ENCODE measurements around the gene SLC35F6.
A peak's percentile ranks its signal among the peaks of the same experiment; 100 is the strongest.
"Not testable (repeated sequence)": the region's sequence is repeated elsewhere in the genome, so short reads cannot be mapped to it uniquely, and the experiment has no call there.

The SLC35F6 gene

GRCh38 chr2:26776195-26776800 lies 12.2 kb downstream of the SLC35F6 start:
- in situ Hi-C loops (cut with MboI; ENCODE audit: low pct_unique_long_range_greater_than_20kb, low sequenced_read_pairs) = no loop called here
- DNase-seq = no peak

DNA sequence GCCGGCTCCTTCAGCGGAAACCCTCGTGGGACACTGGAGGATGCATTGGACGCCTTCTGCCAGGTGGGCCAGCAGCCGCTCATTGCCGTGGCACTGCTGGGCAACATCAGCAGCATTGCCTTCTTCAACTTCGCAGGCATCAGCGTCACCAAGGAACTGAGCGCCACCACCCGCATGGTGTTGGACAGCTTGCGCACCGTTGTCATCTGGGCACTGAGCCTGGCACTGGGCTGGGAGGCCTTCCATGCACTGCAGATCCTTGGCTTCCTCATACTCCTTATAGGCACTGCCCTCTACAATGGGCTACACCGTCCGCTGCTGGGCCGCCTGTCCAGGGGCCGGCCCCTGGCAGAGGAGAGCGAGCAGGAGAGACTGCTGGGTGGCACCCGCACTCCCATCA lies 14.0 kb downstream of the SLC35F6 start:
- in situ Hi-C loops (cut with MboI; ENCODE audit: low pct_unique_long_range_greater_than_20kb, low sequenced_read_pairs) = no loop called here
- no peak for DNase-seq

- in situ Hi-C loops (cut with MboI; ENCODE audit: low pct_unique_long_range_greater_than_20kb, low sequenced_read_pairs) = no loop called here
- no peak for DNase-seq
Observed at GRCh38 chr2:26778507-26778906, 14.4 kb downstream of the SLC35F6 start.

GRCh38 chr2:26780203-26780760 lies 16.2 kb downstream of the SLC35F6 start:
- in situ Hi-C loops (cut with MboI; ENCODE audit: low pct_unique_long_range_greater_than_20kb, low sequenced_read_pairs) = no loop called here
- DNase-seq = no peak

DNA sequence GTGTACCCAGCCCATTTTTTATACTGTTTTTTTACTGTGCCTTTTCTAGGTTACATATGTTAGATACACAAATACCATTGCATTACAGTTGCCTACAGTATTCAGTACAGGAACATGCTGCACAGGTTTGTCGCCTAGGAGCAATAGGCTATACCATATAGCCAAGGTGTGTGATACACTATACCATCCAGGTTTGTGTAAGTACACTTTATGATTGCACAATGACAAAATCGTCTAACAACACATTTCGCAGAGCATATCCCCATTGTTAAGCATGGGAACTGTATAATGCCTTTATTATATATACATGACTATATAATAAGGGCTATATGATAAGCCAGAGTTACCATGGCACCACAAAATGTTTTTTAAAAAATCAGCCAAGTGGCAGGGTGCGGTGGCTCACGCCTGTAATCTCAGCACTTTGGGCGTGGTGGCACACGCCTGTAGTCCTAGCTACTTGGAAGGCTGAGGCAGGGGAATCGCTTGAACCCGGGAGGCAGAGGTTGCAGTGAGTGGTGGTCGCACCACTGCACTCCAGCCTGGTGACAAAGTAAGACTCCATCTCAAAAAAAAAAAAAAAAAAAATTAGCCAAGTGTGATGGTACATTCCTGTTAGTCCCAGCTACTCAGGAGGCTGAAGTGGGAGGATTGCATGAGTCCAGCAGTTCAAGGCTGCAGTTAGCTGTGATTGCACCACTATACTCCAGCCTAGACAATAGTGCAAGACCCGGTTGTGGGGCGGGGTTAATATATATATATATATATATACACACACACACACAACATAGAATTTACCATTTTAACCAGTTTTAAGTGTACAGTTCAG lies 19.0 kb downstream of the SLC35F6 start:
- in situ Hi-C loops (cut with MboI; ENCODE audit: low pct_unique_long_range_greater_than_20kb, low sequenced_read_pairs) = no loop called here
- no peak for DNase-seq

DNA sequence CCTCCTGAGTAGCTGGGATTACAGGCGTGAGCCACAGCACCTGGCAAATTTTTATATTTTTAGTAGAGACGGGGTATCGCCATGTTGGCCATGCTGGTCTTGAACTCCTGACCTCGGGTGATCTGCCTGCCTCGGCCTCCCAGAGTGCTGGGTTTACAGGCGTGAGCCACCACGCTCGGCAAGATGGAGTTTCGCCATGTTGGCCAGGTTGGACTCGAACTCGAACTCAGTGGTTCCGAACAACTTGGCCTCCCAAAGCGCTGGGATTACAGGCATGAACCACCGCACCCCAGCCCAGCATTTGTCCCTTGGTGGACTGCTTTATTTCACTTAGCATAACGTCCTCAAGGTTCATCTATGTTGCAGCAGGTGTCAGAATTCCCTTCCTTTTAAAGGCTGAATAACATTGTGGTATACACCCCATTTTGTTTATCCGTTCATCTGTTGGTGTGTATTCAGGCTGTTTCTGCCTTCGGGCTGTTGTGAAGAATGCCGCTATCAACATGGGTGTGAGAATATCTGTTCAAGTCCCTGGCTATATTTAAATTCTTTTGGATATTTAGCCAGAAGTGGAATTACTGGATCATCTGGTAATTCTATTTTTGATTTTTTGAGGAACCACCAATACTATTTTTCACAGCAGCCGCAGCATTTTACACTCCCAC lies 20.6 kb downstream of the SLC35F6 start:
- no peak for DNase-seq
- in situ Hi-C loops (cut with MboI; ENCODE audit: low pct_unique_long_range_greater_than_20kb, low sequenced_read_pairs) = no loop called here

DNA sequence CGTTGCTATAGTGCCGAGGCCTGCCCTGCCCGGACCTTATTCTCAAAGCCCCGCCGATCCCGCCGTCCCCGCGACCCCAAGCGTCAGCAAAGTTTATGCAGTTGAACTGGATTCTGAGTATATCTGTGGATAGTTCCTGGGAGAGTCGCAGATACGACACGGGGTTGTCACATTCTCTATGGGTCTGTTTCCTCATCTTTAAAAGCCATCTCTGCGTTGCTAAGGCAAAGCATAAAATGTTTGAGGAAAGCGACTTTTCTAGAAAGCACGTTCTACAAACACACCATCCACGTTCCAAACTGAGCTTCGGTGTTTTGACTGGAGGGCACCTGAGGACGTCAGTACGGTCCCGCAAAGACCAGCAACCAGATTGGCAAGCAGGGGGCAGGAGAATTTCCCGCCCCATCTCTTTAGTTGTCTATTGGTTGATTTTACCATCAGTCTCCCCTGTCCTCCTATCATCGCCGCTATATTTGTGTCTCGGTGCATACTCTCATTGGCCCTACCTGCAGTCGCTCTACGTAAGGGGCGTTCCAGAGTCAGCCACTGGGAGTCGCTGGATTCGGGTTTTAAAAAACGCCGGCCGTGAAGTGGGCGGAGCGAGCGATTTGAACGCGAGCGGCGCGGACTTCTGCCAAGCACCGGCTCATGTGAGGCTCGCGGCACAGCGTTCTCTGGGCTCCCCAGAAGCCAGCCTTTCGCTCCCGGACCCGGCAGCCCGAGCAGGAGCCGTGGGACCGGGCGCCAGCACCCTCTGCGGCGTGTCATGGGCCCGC lies 21.5 kb downstream of the SLC35F6 start, which contains the start of gene CENPA:
TSS of gene CENPA (plus strand) at position 626 of the 776 bp plus-strand sequence. CDS start at position 767, 141 bp downstream.
- in situ Hi-C loops (cut with MboI; ENCODE audit: low pct_unique_long_range_greater_than_20kb, low sequenced_read_pairs) = no loop called here
- peak; percentile 100 for DNase-seq

GRCh38 chr2:26786207-26787028 lies 22.3 kb downstream of the SLC35F6 start:
- in situ Hi-C loops (cut with MboI; ENCODE audit: low pct_unique_long_range_greater_than_20kb, low sequenced_read_pairs) = no loop called here
- peak; percentile 47 for DNase-seq

DNA sequence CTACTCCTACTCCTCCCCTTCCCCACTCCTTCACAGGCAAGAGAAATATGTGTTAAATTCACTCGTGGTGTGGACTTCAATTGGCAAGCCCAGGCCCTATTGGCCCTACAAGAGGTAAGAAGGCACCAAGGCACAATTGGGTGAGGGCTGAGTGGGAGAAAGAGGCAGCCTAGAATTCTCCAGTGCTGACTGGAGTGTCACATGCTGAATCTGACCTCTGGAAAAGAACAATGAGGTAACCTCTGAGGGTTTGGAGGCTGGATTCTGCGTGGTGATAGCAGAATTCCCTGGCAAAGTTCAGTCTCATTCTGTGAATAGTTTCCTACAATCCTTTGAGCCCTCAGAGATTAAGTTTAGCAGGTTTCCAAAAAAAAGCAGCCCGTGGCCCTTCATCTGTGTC lies 28.6 kb downstream of the SLC35F6 start:
- DNase-seq = no peak
- in situ Hi-C loops (cut with MboI; ENCODE audit: low pct_unique_long_range_greater_than_20kb, low sequenced_read_pairs) = no loop called here

GRCh38 chr2:26793518-26793917 lies 29.4 kb downstream of the SLC35F6 start:
- in situ Hi-C loops (cut with MboI; ENCODE audit: low pct_unique_long_range_greater_than_20kb, low sequenced_read_pairs) = no loop called here
- DNase-seq = no peak

- DNase-seq; in situ Hi-C loops (cut with MboI; ENCODE audit: low pct_unique_long_range_greater_than_20kb, low sequenced_read_pairs): not testable (repeated sequence)
Observed at GRCh38 chr2:26795135-26795534, 31.1 kb downstream of the SLC35F6 start.

GRCh38 chr2:26801328-26801727 lies 37.2 kb downstream of the SLC35F6 start:
- in situ Hi-C loops (cut with MboI; ENCODE audit: low pct_unique_long_range_greater_than_20kb, low sequenced_read_pairs) = no loop called here
- no peak for DNase-seq

DNA sequence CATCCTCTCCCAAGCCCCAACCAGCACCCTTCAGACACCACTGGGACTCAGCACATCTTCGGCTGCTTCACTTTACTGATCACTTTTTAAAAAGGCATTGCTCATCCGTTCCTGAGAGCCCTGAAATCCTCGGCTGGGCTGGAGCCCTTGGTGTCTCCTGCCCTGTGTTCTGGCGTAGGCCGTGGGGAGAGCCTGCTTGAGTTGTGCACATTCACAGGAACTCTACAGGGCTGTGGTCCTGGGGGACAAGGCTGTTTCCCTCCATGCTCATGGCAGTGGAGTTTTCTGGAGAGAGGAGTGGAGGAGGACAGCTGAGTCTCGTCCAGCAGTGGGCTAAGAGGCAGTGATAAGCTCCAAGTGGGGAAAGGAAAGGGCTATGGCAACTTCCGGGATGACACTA lies 37.7 kb downstream of the SLC35F6 start:
- in situ Hi-C loops (cut with MboI; ENCODE audit: low pct_unique_long_range_greater_than_20kb, low sequenced_read_pairs) = no loop called here
- no peak for DNase-seq

DNA sequence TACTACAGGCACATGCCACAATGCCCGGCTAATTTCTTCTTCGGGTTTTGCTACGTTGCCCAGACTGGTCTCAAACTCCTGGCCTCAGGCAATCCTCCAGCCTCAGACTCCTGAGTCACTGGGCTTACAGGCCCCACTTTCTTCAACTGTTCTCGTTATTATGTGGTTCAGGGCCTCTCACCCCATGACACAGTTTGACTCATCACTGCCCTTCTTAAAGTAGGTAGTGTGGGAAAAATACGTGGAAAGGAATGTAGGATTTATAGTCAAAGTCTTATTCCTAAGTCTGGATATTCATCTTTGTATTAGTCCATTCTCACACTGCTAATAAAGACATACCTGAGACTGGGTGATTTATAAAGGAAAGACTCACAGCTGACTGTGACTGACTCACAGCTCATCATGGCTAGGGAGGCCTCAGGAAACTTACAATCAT lies 41.2 kb downstream of the SLC35F6 start:
- no peak for DNase-seq
- in situ Hi-C loops (cut with MboI; ENCODE audit: low pct_unique_long_range_greater_than_20kb, low sequenced_read_pairs) = no loop called here

DNA sequence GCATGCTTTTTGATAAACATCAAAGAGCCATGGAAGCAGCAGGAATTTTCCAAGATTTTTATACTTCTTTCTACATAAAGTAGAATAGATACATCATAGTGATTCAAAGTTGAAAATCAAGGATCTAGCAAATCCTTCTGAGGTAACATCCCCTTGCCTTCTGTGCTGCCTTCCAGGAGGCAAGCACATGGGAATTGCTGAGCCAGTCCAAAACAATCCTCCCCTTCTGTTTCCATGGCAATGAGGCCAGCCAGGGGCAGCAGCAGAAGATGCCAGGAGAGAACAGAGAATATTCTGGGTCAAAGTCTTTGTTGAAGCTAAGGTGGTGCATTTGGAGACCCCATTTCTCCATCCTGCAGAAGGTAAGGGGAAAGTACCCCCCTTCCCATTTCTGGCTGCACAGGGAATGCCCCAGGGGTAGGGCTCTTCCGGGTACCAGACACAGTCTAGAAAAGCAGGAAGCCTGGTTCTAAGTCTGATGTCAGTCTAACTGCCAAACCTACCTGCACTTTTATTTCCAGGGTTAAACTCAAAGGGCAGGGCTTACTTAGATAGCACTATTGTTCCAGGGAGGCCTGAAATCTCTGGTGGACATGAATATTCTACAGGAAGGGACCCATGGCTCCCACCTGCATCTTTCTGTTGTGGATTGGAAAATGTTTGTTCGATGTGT lies 43.8 kb downstream of the SLC35F6 start:
- peak; percentile 16 for DNase-seq
- in situ Hi-C loops (cut with MboI; ENCODE audit: low pct_unique_long_range_greater_than_20kb, low sequenced_read_pairs) = no loop called here

DNA sequence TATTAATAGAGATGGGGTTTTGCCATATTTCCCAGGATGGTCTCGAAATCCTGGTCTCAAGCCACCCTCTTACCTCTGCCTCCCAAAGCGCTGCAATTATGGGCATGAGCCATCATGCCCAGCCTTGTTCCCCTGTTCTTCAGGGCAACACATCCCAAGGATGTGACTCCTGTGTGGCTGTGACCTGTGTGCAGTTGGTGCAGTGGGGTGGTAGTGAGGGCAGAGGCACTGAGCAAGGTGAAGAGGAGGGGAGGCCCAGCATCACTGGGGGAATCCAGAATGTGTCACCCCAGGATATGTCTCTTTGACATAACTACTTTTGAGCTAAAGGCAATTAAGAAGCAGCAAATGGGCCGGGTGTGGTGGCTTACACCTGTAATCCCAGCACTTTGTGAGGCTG lies 45.1 kb downstream of the SLC35F6 start:
- no peak for DNase-seq
- in situ Hi-C loops (cut with MboI; ENCODE audit: low pct_unique_long_range_greater_than_20kb, low sequenced_read_pairs) = no loop called here

- peak; percentile 87 for DNase-seq
- in situ Hi-C loops (cut with MboI; ENCODE audit: low pct_unique_long_range_greater_than_20kb, low sequenced_read_pairs) = no loop called here
Observed at GRCh38 chr2:26809876-26810577, 45.9 kb downstream of the SLC35F6 start.

All from KBM-7 (cell line).